NCI-H1694 (cell line): ENCODE data around the gene CREM.
"Not testable (repeated sequence)": the region's sequence is repeated elsewhere in the genome, so short reads cannot be mapped to it uniquely, and the experiment has no call there.

Experiments used
- DNase-seq: peaks from one replicate; lab custom pipeline; 2025; lab: John Stamatoyannopoulos, UW

The CREM gene

DNA sequence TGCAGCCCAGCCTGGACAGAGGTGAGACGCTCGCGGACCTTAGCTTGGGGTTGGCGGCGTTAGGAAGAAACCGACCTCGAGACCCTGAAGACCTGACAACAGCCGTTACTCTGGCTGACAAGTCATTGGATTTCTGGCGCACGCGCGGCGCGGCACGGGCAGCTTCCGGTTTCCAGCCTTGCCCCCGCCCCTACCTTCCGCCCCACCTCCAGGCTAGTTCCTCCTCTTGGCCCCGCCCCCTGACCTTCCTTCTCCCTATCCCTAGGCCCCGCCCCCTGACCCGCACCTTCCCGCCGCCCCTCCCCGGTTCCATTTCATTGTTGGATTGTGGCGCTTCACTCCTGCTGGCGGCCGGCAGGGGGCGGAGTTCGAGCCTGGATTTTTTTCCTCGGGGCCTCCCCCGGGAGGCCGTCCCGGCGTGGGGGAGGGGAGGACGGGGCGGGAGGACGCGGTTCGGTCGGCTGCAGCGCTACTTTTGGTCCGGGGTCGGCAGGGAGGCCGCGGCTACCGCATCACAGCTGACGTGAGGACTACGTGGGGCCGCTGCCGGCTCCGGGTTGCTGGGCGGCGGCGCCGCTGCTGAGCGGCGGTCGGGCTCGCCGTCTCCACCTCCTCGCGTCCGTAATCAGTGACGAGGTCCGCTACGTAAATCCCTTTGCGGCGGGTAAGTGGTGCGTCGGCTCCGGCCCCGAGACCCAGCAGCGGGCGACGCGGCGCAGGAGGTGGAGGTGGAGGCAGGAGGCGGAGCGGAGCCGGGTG is at the start of gene CREM:
TSS of gene CREM (plus strand) at position 317 of the 759 bp plus-strand sequence. CDS start 10,990 bp downstream, outside the sequence.
- DNase-seq: peak; percentile 97

DNA sequence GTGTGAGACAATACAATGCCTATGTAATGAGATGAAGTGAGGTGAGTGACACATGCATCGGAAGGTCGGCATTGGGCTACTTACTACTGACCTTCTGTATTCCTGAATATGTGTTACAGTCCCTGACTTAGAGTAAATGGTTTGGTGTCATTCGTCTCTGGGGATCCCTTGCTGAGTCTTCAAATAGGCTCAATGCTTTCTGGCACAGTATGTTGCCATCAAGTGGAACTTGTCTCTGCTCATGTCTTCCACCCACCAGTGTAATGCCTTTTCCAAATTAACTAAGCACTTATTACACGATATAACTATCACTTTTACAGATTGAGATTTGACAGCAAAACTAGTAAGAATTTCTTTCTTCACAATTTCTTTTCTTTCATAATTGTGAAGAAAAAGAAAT is 47.4 kb upstream of the CREM start:
- no peak for DNase-seq

DNA sequence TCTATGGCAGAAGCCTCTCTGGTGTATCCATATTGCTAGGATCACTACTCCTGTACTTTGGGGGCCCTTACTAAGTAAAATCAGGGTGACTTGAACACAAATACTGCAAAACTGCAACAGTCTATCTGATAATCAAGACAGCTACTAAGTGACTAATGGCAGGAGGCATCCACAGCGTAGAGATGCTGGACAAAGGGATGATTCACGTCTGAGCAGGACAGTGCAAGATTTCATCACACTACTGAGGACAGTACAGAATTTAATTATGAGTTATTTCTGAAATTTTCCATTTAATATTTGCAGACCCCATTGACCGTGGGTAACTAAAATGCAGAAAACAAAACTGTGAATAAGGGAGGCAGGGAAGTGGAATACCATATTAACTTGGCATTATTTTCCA is 46.9 kb upstream of the CREM start:
- DNase-seq: no peak

DNA sequence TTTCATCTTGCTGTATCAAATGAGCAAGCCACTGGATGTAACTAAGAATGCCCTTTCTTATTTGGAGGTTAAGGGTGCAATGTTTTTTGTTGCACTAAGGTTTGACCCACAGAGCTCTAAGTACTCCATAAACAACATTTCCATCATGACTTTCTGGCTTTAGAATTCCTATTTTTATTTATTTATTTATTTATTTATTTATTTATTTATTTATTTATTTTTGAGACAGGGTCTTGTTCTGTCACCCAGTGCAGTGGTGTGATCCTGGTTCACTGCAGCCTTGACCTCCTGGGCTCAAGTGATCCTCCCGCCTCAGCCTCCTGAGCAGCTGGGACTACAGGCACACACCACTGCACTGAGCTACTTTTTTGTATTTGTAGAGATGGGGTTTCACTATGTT is 46.4 kb upstream of the CREM start:
- not testable (repeated sequence) for DNase-seq

DNA sequence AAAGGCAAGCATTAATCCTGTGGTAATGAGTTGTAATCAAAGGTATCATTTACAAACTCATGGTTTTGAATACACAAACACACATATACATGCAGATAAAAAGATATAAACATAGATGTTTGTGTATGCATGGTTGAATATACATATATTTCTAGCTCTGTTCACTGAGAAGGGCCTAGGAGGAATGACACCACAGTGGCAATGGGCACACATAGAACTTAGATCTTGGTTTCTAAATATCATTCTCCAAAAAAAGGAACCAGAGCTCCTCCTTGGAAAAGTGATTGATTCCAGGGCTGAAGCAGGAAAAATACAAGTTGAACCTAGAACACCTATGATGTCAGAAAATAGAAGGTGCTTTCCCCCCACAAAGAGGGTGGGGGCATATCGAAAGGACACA is 43.4 kb upstream of the CREM start:
- DNase-seq: no peak

DNA sequence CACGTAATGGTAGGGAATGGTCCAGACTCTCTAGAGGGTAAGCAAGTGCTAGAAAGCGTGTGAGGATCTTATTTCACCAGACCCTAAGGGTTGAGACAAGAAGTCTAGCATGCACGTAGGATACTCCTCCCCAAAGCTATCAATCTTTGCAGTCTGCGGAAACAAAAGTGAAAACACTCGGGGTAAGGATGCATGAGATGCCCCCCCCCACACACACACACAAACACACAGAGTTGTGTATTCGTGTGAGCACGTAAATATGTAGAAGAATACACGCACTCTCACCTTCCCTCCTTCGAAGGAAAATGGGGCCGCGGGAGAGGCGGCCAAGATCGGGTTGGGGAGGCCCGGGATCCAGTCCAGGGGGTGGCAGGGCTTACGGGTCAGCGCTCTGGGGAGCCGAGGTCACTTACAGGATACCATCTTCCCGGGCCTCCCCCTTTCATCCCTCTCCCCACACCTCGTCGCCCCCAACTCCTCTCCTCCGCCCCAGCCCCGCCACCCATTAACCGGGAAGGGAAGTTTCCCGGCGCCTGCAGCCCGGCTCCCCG is 37.0 kb upstream of the CREM start:
- no peak for DNase-seq

DNA sequence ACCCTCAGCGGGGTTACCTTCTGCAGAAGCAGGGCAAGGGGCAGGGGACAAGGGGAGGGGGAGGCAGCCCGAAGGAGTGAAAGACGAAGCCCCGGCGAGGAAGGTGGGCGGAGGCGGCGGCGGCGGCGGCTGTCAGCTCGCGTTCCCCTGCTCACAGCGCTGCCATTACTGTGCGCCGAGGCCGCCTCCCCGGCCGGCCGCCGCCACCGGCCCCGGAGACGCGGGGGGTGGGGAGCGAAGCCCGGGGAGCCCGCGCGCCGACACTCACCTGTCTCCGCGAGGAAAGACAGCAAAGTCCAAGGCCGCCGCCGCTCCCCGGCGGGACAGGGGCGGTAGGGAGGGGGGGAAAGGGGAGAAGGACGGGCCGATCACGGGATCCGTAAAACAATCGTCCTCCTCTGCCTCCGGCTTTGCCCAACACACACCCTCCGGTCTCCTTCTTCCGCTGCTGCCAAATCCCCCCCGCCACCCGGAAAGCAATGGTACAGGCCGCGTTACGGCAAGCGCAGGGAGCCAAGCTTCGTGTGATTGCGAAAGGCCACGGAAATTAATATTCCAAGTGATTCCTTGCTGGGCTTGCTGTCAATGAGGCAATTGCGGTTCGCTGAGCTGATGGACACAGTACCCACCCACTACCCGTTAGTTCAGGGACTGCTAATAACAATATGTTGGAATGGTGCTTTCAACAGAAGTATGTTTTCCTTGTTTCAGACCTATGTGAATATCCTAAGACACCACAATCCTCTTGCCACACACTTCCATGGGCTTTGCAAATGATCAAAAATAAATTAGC is 36.3 kb upstream of the CREM start, which contains the start of gene CUL2:
TSS of gene CUL2 (minus strand) at position 180 of the 793 bp plus-strand sequence. CDS start 19,024 bp downstream, outside the sequence.
- DNase-seq: peak; percentile 86

DNA sequence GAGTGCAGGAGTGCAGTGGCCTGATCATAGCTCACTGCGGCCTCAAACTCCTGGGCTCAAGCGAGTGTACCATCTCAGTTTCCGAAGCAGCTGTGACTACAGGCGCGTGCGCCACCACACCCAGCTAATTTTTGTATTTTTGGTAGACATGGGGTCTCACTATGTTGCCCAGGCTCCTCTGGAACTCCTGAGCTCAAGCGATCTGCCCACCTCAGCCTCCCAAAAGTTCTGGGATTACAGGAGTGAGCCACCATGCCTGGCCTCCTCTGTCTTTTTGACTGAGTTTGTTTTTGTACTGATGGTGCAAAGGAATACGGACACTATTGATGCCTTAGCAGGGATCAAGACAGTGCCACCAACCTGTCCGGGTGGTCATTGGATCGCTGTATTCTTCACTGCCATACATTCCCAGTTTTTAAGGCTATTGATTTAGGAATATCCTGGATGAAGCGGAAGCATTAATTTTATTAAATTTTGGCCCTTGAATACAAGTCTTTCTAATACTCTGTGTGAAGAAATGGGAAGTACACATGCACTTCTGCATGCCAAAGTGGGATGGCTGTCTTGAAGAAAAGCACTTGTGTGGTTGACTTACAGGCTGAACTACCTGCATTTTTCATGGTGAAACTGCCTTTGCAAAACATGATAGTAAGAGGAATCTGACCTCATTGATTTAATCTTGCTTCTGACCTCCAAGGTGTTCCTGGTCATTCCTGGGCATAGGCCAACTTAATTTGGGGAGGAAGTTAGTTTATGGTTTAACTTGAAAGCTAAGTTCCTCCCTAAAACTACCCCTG is 34.5 kb upstream of the CREM start:
- no peak for DNase-seq

DNA sequence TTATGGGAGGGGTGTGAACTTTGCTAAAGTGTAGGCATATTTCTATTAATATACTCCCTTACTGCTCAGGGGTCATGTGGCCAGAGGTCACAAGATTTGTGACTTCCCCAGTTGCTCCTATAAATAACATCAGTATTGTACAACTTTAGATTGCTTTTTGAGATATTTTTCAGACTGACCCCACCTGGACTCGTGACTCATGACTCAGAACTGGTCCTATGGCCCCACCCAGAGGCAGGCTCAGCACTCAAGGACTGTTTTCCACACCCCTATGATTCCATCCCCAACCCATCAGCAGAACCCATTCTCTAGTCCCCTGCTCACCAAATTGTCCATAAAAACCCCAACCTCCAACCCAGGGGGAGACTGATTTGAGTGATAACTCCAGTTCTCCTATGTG is 33.8 kb upstream of the CREM start:
- no peak for DNase-seq

DNA sequence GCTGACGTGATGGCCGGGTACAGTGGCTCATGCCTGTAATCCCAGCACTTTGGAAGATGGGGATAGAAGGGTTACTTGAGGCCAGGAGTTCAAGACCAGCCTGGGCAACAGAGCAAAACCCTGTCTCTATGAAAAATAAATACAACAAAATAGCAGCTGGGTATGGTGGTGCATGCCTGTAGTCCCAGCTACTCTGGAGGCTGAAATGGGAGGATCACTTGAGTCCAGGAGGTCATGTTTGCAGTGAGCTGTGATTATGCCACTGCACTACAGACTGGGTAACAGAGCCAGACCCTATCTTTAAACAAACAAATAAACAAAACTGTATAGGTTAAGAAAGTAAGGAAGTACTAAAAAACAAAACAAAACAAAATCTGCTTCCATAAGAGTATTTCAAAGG is 30.3 kb upstream of the CREM start:
- no peak for DNase-seq

DNA sequence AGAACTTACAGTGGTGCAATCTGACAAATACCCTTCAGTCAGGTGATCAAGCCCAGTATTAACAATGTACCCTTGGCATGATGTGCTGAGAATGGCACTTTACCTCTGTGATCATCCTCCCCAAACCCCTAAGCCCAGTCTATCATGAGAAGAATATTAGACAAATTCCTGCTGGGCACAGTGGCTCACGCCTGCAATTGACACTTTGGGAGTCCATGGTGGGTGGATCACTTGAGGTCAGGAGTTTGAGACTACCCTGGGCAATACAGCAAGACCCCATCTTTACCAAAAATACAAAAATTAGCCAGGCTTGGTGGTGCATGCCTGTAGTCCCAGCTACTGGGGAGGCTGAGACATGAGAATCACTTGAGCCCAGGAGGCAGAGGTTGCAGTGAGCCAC is 29.1 kb upstream of the CREM start:
- DNase-seq: no peak

DNA sequence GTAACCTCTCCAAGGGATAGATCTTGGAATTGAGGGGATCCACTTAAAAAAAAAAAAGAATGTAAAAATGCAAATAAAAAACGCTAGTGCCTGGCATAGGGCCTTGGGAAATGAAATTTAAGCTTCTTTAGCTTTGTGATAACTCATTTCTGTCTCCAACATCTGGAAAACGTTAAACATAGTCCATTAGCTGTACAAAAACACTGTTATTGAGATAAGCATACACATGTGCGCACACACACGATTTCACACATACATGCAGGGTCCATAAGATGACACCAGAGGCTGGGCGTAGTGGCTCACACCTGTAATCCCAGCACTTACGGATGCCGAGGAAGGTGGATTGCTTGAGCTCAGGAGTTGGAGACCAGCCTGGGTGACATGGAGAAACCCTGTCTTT is 22.8 kb upstream of the CREM start:
- DNase-seq: no peak

DNA sequence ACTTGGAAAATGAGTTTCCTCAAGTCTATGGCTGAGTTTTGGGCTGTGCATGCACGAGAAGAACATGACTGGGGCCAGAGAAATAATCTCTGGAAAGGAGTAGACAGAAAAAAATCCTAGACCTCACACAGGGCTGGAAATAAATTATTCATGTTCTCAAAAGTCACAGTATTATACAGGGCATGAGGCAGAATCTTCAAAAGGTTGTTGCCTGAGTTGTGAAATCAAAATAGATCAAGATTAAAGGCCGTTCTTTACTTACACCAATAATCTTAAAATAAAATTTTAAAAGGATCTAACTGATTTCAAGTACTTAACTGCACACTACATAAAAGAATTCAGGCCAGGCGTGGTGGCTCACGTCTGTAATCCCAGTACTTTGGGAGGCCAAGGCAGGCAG is 14.1 kb upstream of the CREM start:
- no peak for DNase-seq

DNA sequence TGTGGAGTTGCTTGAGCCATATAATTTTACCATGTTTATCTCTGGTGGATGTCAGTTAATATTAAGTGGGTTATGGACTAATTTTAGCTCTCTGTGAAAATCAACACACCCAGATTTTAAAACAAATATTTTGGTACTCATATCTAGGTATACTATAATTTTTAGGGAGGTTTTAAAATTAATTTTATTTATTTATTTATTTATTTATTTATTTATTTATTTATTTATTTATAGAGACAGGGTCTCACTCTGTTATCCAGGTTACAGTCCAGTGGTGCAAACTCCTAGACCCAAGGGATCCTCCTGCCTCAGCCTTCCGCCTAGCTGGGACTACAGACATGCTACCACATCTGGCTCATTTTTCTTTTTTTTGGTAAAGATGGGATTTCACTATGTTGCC is 7.3 kb upstream of the CREM start:
- DNase-seq: no peak

DNA sequence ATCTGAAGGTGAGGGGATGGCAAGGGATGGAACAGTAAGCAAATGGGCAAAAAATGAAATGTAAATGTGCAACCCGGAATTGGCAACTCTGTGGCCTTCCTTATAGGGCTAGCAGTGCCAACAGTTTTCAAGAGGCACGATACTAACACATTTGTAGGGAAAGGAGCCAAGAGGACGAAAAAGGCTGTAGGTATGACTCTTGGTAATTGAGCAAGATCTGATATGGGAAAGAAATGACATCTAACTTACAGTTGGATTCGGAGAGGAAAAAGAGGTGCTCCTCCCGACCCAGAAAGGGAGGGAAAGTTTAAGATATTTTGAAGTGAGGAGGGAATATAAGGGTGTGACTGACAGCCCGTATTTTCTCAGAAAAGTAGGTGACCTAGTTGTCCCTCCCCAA is 2.1 kb upstream of the CREM start:
- DNase-seq: no peak

DNA sequence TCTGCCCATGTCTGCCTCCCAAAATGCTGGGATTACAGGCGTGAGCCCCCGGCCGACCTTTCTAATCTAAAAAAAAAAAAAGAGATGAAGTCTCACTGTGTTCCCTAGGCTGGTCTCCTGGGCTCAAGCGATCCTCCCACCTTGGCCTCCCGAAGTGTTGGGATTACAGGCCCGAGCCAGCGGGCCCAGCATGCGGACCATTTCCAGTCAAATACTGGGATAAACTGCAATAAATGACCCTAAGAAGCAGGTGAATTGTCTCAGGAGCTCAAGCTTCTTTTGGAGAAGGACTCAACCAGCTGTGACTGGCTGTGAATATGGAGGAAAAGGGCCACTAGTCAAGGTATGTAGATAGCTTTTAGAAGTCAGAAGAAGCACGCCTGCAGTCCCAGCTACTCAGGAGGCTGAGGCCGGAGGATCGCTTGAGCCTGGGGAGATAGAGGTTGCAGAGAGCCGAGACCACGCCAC is 550 bp upstream of the CREM start:
- no peak for DNase-seq

DNA sequence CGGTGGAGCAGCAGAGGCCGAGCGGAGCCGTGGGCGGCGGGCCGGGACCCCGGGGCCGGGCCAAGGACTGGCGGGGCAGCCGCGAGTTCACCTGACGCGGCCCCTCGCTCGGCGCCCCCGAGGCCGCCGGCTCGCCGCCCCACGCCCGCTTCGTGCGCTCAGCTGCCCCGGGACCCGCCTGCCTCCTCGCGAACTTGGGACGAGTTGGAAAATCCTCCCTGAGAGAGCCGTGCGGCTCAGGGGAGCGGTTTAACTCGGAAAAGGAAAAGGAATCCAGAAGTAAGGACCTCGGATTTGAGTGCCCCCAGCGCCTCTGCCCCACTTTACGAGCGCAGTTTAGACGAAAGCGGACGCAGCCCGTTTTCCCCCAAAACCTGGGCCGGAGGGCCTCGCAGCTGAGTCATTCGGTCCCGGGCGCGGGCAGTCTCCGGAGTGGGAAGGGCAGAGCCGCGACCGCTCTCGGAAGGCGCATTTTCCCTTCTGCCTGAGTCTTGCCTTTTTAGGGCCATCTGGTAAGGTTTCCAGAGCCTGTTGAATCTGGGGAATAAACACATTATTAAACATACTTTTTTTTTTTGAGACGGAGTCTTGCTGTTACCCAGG is 744 bp downstream of the CREM start:
- DNase-seq: no peak

DNA sequence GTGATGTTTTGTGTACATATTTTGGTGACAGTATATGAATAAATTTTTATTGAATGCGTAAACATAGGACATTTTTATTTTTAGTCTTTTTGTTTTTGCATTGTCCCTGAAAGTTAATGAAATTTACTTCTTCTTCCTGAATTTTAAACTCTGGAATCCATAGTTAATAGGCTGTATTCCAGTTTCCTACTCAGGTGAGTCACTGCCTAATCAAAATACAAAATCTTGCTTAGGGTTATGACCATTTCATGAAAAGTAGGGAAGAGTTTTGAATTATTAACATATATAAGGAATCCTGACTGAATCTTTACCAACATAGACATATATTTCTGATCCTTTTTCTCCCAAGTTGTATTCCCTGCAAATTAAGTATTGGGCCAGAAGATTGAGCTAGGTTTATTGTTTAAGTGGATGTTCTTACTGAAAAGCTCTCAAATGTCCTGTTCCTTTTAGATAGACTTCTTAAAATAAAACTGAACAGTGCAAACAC is 2.6 kb downstream of the CREM start:
- no peak for DNase-seq

DNA sequence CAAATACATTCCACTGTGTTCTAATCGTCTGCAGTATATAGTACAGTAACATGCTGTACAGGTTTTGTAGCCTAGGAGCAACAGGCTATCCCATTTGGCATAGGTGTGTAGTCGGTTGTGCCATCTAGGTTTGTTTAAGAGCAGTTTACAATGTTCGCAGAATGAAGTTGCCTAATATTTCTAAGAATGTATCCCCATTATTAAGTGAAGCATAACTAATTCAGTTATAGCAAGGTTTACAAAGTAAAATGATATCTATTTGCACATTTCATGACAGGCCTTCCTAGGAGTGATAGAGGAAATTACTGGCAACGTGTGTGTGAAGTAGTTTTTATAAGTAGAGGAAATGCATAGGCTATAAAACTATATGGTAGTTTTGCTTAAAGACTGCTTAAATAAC is 4.0 kb downstream of the CREM start:
- no peak for DNase-seq

DNA sequence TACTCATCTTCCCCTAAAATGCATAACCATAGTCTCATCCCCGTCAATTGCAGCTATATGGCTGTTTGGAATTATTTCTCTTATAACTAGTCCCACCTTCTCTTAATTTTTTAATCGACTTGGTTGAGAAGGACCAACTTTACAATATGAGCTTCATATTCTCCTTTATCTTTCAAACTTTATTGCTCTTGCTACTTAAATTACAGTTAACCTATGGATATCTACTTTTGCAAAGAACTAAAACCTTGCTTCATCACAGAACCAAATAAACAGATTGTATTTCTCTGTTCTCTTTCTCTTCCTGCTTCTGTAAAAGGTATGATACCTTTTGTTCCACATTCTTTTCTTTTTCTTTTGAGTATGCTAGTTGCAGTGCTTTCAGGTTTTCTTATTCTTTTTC is 6.1 kb downstream of the CREM start:
- no peak for DNase-seq

DNA sequence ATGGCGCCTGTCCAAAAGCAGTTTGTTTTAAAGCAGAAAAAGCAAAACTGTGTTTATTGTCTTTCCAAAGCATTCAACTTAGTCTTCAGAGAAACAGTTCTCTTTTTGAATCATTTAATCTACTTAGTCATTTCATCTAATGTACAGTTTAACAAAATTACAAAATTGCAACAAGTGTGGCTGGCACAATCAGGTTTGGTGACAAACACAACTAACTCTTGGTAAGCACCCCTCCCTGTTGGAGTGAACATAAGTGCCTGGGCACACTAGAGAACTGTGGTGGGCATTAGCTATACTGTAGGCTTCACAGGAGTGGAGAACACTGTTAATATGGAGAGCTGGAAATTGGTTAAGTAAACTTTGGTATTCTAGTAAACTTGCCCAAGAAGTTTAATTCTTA is 6.9 kb downstream of the CREM start:
- DNase-seq: no peak

DNA sequence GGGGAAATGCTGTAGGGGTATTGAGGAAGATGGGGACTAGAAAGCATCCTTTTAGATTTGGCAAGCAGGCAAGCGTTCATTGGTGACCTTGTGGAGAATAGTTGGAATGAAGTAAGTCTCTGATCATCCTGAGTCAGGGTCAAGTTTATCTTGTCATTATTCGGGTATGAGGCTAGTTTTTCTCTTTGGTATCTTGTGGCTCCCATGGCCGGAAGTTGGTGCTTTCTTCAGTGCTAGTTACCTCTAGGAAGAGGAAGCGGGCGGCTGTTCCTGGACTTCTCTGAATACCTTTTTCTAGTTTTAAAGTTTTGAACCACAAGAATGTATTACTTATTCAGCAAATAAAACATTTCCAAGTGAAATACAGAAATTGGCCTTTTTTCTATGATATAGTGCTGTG is 9.2 kb downstream of the CREM start:
- no peak for DNase-seq
